GM12801 (cell line): Measurements from ENCODE around the gene EDARADD.

Source experiments
- CTCF ChIP-seq: IDR thresholded peaks from one replicate; pipeline ENCODE4 v1.5.1; 2011; ENCODE audit warnings: control low read depth; ENCODE audit not compliant: insufficient read length; ENCODE audit errors: extremely low read depth

EDARADD gene

GRCh38 chr1:236356141-236356540 is 37.9 kb upstream of the EDARADD start:
- TF ChIP-seq CTCF: no peak

GRCh38 chr1:236361909-236362590 is 32.0 kb upstream of the EDARADD start:
- TF ChIP-seq CTCF: no peak

GRCh38 chr1:236363237-236363636 is 30.8 kb upstream of the EDARADD start:
- no peak for TF ChIP-seq CTCF

- TF ChIP-seq CTCF: no peak
Observed at GRCh38 chr1:236365999-236366570, 28.0 kb upstream of the EDARADD start.

GRCh38 chr1:236370420-236370819 is 23.7 kb upstream of the EDARADD start:
- no peak for TF ChIP-seq CTCF

- no peak for TF ChIP-seq CTCF
Observed at GRCh38 chr1:236371083-236371482, 23.0 kb upstream of the EDARADD start.

GRCh38 chr1:236377832-236378535 is 16.1 kb upstream of the EDARADD start:
- TF ChIP-seq CTCF: no peak
